ENCODE data around the gene FBRS. TPM values are rescaled to one million over a fixed set of nuclear protein-coding genes. Genes with fewer than 3 reads are reported as not detected.

Gene FBRS
- total and polyA plus RNA-seq, 2 of the 13 experiments (the other 11 are each of a cell fraction or from before 2014, with no cell fraction given) = 13.7 to 16.2 TPM

- TF ChIP-seq, protein P1, sequence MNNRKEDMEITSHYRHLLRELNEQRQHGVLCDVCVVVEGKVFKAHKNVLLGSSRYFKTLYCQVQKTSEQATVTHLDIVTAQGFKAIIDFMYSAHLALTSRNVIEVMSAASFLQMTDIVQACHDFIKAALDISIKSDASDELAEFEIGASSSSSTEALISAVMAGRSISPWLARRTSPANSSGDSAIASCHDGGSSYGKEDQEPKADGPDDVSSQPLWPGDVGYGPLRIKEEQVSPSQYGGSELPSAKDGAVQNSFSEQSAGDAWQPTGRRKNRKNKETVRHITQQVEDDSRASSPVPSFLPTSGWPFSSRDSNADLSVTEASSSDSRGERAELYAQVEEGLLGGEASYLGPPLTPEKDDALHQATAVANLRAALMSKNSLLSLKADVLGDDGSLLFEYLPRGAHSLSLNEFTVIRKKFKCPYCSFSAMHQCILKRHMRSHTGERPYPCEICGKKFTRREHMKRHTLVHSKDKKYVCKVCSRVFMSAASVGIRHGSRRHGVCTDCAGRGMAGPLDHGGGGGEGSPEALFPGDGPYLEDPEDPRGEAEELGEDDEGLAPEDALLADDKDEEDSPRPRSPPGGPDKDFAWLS (CRISPR knock-in tag; IDR thresholded peaks at IDR 0.05; ENCODE audit: borderline replicate concordance) = no peak
- TF ChIP-seq JUNB (CRISPR knock-in tag; IDR thresholded peaks at IDR 0.05; ENCODE audit: borderline replicate concordance) = no peak
- no peak for TF ChIP-seq ZBTB44 (CRISPR knock-in tag; IDR thresholded peaks at IDR 0.05)
- TF ChIP-seq, protein P2, sequence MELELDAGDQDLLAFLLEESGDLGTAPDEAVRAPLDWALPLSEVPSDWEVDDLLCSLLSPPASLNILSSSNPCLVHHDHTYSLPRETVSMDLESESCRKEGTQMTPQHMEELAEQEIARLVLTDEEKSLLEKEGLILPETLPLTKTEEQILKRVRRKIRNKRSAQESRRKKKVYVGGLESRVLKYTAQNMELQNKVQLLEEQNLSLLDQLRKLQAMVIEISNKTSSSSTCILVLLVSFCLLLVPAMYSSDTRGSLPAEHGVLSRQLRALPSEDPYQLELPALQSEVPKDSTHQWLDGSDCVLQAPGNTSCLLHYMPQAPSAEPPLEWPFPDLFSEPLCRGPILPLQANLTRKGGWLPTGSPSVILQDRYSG (CRISPR knock-in tag; IDR thresholded peaks at IDR 0.05) = no peak
- TF ChIP-seq, protein P3, sequence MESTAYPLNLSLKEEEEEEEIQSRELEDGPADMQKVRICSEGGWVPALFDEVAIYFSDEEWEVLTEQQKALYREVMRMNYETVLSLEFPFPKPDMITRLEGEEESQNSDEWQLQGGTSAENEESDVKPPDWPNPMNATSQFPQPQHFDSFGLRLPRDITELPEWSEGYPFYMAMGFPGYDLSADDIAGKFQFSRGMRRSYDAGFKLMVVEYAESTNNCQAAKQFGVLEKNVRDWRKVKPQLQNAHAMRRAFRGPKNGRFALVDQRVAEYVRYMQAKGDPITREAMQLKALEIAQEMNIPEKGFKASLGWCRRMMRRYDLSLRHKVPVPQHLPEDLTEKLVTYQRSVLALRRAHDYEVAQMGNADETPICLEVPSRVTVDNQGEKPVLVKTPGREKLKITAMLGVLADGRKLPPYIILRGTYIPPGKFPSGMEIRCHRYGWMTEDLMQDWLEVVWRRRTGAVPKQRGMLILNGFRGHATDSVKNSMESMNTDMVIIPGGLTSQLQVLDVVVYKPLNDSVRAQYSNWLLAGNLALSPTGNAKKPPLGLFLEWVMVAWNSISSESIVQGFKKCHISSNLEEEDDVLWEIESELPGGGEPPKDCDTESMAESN (CRISPR knock-in tag; conservative IDR thresholded peaks at IDR 0.05) = no peak; the same call in 1 of the 2 replicates
- no peak for TF ChIP-seq NCOR1 (IDR thresholded peaks at IDR 0.05; ENCODE audit: borderline replicate concordance, low read length)
- no peak for TF ChIP-seq ZNF292 (CRISPR knock-in tag; IDR thresholded peaks at IDR 0.05; ENCODE audit: borderline replicate concordance, low read depth)
- TF ChIP-seq MED13 (CRISPR knock-in tag; IDR thresholded peaks at IDR 0.05) = peak; percentile 10; the same call in 1 of the 2 replicates
- TF ChIP-seq, protein P4, sequence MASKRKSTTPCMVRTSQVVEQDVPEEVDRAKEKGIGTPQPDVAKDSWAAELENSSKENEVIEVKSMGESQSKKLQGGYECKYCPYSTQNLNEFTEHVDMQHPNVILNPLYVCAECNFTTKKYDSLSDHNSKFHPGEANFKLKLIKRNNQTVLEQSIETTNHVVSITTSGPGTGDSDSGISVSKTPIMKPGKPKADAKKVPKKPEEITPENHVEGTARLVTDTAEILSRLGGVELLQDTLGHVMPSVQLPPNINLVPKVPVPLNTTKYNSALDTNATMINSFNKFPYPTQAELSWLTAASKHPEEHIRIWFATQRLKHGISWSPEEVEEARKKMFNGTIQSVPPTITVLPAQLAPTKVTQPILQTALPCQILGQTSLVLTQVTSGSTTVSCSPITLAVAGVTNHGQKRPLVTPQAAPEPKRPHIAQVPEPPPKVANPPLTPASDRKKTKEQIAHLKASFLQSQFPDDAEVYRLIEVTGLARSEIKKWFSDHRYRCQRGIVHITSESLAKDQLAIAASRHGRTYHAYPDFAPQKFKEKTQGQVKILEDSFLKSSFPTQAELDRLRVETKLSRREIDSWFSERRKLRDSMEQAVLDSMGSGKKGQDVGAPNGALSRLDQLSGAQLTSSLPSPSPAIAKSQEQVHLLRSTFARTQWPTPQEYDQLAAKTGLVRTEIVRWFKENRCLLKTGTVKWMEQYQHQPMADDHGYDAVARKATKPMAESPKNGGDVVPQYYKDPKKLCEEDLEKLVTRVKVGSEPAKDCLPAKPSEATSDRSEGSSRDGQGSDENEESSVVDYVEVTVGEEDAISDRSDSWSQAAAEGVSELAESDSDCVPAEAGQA (IDR thresholded peaks at IDR 0.05; ENCODE audit: low read depth) = 0 out of 2 replicates have a peak, but pooled peaks have one; percentile 56
- TF ChIP-seq, protein P4 (CRISPR knock-in tag; IDR thresholded peaks at IDR 0.05; ENCODE audit: borderline replicate concordance) = no peak
- TF ChIP-seq ZFP36 (IDR thresholded peaks at IDR 0.05; ENCODE audit: borderline replicate concordance, low read depth, low read length, partially characterized antibody) = no peak
- TF ChIP-seq HNRNPLL (IDR thresholded peaks at IDR 0.05; ENCODE audit: low read depth, low read length, poor library complexity, severe bottlenecking) = no peak
- no peak for TF ChIP-seq GTF3A (CRISPR knock-in tag; conservative IDR thresholded peaks at IDR 0.05)
- no peak for TF ChIP-seq KLF11 (CRISPR knock-in tag; IDR thresholded peaks at IDR 0.05)
- no peak for TF ChIP-seq ZNF781 (CRISPR knock-in tag; IDR thresholded peaks at IDR 0.05; ENCODE audit: borderline replicate concordance, not compliant biosample characterization)
These were observed 49.0 kb upstream of the FBRS start (continued) for GRCh38 chr16:30609002-30609925.
